Stomach (tissue), 9 donors: ENCODE measurements around the gene C1orf167. TPM values are rescaled to one million over a fixed set of nuclear protein-coding genes. Genes with fewer than 3 reads are reported as not detected.

Source experiments
- DNase-seq, 2 donors: peaks; one replicate each; pipeline versions ENCODE4 v3.0.0 to v3.0.0-alpha.2; 2013 to 2019
- H3K27ac ChIP-seq, 5 donors: fragments of 200-600 bp in 4 of 5; sonication (generic) in 4 of 5; one replicate each; pipeline ENCODE4 v1.5.1; 2013 to 2019; ENCODE audit warnings: mild to moderate bottlenecking in 1 of 5, moderate library complexity in 1 of 5
- H3K27me3 ChIP-seq, 3 donors: fragments of 200-600 bp; sonication (generic); one replicate each; pipeline ENCODE4 v1.5.1; 2017 to 2019; ENCODE audit warnings: mixed run types in 1 of 3
- H3K36me3 ChIP-seq, 4 donors: fragments of 200-600 bp; sonication (generic); 1 replicate in 3 of 4; 2 replicates in 1 of 4; pipeline ENCODE4 v1.5.1; 2016 to 2019
- H3K4me1 ChIP-seq, 4 donors: fragments of 200-600 bp; sonication (generic); one replicate each; pipeline ENCODE4 v1.5.1; 2016 to 2019
- H3K4me3 ChIP-seq, 4 donors: fragments of 200-600 bp; sonication (generic) in 3 of 4; one replicate each; pipeline ENCODE4 v1.5.1; 2016 to 2019; ENCODE audit warnings: mild to moderate bottlenecking in 1 of 4
- H3K9me3 ChIP-seq, 4 donors: fragments of 200-600 bp; sonication (generic); one replicate each; pipeline ENCODE4 v1.5.1; 2016 to 2019
- CTCF ChIP-seq, 7 experiments: fragments of 450-650 bp in 4 of 7; fragments of 200-600 bp in 3 of 7; sonication (generic) in 3 of 7; IDR thresholded peaks; one replicate each; pipeline ENCODE4 v1.5.1; 2016 to 2019; ENCODE audit warnings: antibody characterized with exemption in 7 of 7, control low read depth in 2 of 7, mild to moderate bottlenecking in 1 of 7
- EP300 ChIP-seq: sonication (generic); formaldehyde crosslinking; IDR thresholded peaks from one replicate; pipeline ENCODE4 v1.6.1; 2017; ENCODE audit warnings: antibody characterized with exemption
- POLR2A ChIP-seq, 4 donors: fragments of 450-650 bp; IDR thresholded peaks; one replicate each; pipeline ENCODE4 v1.6.1; 2016; ENCODE audit warnings: antibody characterized with exemption in 4 of 4, control low read depth in 2 of 4, mild to moderate bottlenecking in 1 of 4, moderate library complexity in 1 of 4
- POLR2AphosphoS5 ChIP-seq, 3 donors: sonication (generic); formaldehyde crosslinking; IDR thresholded peaks; one replicate each; pipeline ENCODE4 v1.6.1; 2016; ENCODE audit warnings: antibody characterized with exemption in 3 of 3
- whole genome bisulfite sequencing, 5 donors: extraction: QIAGEN DNeasy Blood & Tissue Kit in 3 of 5; methylation state at CpG; one replicate each; pipeline versions ENCODE4 v1.1.5 to v1.1.7; 2013 to 2018; 5-methylcytosine and 5-hydroxymethylcytosine counted together
- intact Hi-C: fragments of 100-400 bp; cut with DNase I; formaldehyde crosslinking; loops from one replicate; pipeline ENCODE4 v1.15.1; 2023; ENCODE audit warnings: low total_unique reads
- polyA plus RNA-seq, 3 donors: library from polyadenylated mRNA; stranded (reverse); fragments of 200-250 nt; gene quantifications; one replicate each; pipeline ENCODE4 v1.2.3, GENCODE V29; 2013
- total RNA-seq, 5 donors: library from RNA; depleted of rRNA; stranded (reverse); fragments of >200 nt; gene quantifications; one replicate each; pipeline versions ENCODE4 v1.1.0 to v1.2.3, GENCODE V29; 2014 to 2016
- donor health status: healthy with polysubstance abuse.
- donor health status: Bipolar disorder and iron deficiency.
- donor health status: healthy.

The C1orf167 gene
- total and polyA plus RNA-seq, 8 donors: 1.6 to 4.7 (median 2.0) TPM; not detected in 5

GRCh38 chr1:11792106-11792505 is 30.1 kb downstream of the C1orf167 start:
- H3K9me3 ChIP-seq: no peaks in the 10 kb centered on the region
- no peak for TF ChIP-seq CTCF (IDR thresholded peaks at IDR 0.05)
- TF ChIP-seq EP300: no peak
- no peak for TF ChIP-seq POLR2A (IDR thresholded peaks at IDR 0.05)
- peak in 1 of 3 donors; percentile 9 for TF ChIP-seq POLR2AphosphoS5 (IDR thresholded peaks at IDR 0.05)
- peaks cover 25 to 65% (median 61%) of the 10 kb centered on the region in 4 donors for H3K36me3 ChIP-seq
- peak in 1 of 2 donors; percentile 72 for DNase-seq
- no peak overlapping the region for H3K4me3 ChIP-seq
- H3K27me3 ChIP-seq: no peaks in the 10 kb centered on the region
- peak overlapping the region; percentile 72 to 97 (median 93) for H3K27ac ChIP-seq
- intact Hi-C loops: loop anchor here (10.0 kb wide), 1 partner anchor 57 kb away; the partner anchor contains the start of gene AGTRAP
- 77 to 83% (median 80%) methylated on average over 11 of the region's 11 CpGs for WGBS, 5 donors
- H3K4me1 ChIP-seq: peaks cover 50 to 73% (median 63%) of the 10 kb centered on the region in 4 donors

- Histone ChIP-seq H3K36me3 (peaks cover 25 to 82% (median 70%) of the 10 kb centered on the region in 4 donors), H3K4me3 (no peak overlapping the region), H3K4me1 (peaks cover 33 to 56% (median 48%) of the 10 kb centered on the region in 4 donors), H3K27ac (peak overlapping the region in 2 of 5 donors; percentile 45 to 93), H3K9me3 (no peaks in the 10 kb centered on the region), H3K27me3 (no peaks in the 10 kb centered on the region)
- intact Hi-C loops: loop anchor here (10.0 kb wide), 1 partner anchor 59 kb away; the partner anchor contains the start of gene AGTRAP
- no peak for DNase-seq
- 88 to 96% (median 93%) methylated on average over 12 to 15 of the region's 15 CpGs for WGBS, 5 donors
- no peak for TF ChIP-seq EP300
- no peak for TF ChIP-seq CTCF (IDR thresholded peaks at IDR 0.05)
- no peak for TF ChIP-seq POLR2A (IDR thresholded peaks at IDR 0.05)
- no peak for TF ChIP-seq POLR2AphosphoS5 (IDR thresholded peaks at IDR 0.05)
Observed at GRCh38 chr1:11793819-11794218, 31.8 kb downstream of the C1orf167 start.

- intact Hi-C loops: loop anchor here (10.0 kb wide), 1 partner anchor 60 kb away; the partner anchor contains the start of gene AGTRAP
- Histone ChIP-seq H3K27me3 (no peaks in the 10 kb centered on the region), H3K36me3 (peaks cover 25 to 88% (median 75%) of the 10 kb centered on the region in 4 donors), H3K4me1 (peaks cover 24 to 48% (median 40%) of the 10 kb centered on the region in 4 donors), H3K4me3 (no peak overlapping the region), H3K9me3 (no peaks in the 10 kb centered on the region), H3K27ac (peak overlapping the region in 2 of 5 donors; percentile 45 to 93)
- 81 to 93% (median 90%) methylated on average over 18 to 19 of the region's 19 CpGs for WGBS, 5 donors
- TF ChIP-seq EP300 (no peak), POLR2AphosphoS5 (IDR thresholded peaks at IDR 0.05) (no peak), POLR2A (IDR thresholded peaks at IDR 0.05) (no peak), CTCF (IDR thresholded peaks at IDR 0.05) (no peak)
- DNase-seq: no peak
Observed at GRCh38 chr1:11794446-11795237, 32.6 kb downstream of the C1orf167 start.

- peaks cover 30 to 88% (median 75%) of the 10 kb centered on the region in 4 donors for H3K36me3 ChIP-seq
- intact Hi-C loops: loop anchor here (10.0 kb wide), 1 partner anchor 61 kb away; the partner anchor contains the start of gene AGTRAP
- no peaks in the 10 kb centered on the region for H3K27me3 ChIP-seq
- no peak overlapping the region for H3K4me3 ChIP-seq
- WGBS, 5 donors: 84 to 94% (median 91%) methylated on average over 14 of the region's 14 CpGs
- DNase-seq: no peak
- H3K27ac ChIP-seq: peak overlapping the region in 2 of 5 donors; percentile 23 to 58
- no peak for TF ChIP-seq POLR2AphosphoS5 (IDR thresholded peaks at IDR 0.05)
- no peak for TF ChIP-seq POLR2A (IDR thresholded peaks at IDR 0.05)
- TF ChIP-seq CTCF (IDR thresholded peaks at IDR 0.05): no peak
- no peak for TF ChIP-seq EP300
- H3K9me3 ChIP-seq: no peaks in the 10 kb centered on the region
- H3K4me1 ChIP-seq: peaks cover 18 to 46% (median 35%) of the 10 kb centered on the region in 4 donors
Observed at GRCh38 chr1:11795238-11795890, 33.4 kb downstream of the C1orf167 start.
